Erythroblast (primary cell): ENCODE data around the gene ANK3.

Source experiments
- GATA1 ChIP-seq: IDR thresholded peaks from 2 replicates; pipeline ENCODE4 v1.6.1; 2011; ENCODE audit warnings: low read depth, mild to moderate bottlenecking, control low read depth, low read length, moderate library complexity
- POLR2A ChIP-seq: IDR thresholded peaks from 2 replicates; pipeline ENCODE4 v1.6.1; 2011; ENCODE audit warnings: mild to moderate bottlenecking, low read length

GRCh38 chr10:60194421-60194820 lies 195.3 kb downstream of the ANK3 start:
- TF ChIP-seq POLR2A: no peak
- TF ChIP-seq GATA1: no peak
